Stimulated activated CD8-positive, alpha-beta memory T cell treated with anti-CD3 and anti-CD28 coated beads, Interleukin-7, amount 100 ng/mL, for 1 hour (primary cell): ENCODE data around the gene RNF208.
"Not testable (repeated sequence)": the region's sequence is repeated elsewhere in the genome, so short reads cannot be mapped to it uniquely, and the experiment has no call there.

Source experiments
- DNase-seq, 2 donors: peaks; one replicate each; pipeline ENCODE4 v3.0.0-alpha.2; 2020; ENCODE audit warnings: low read depth in 2 of 2

RNF208 gene

GRCh38 chr9:137253717-137254623, 31.9 kb upstream of the RNF208 start:
- DNase-seq, result no peak

- no peak for DNase-seq
Measured at GRCh38 chr9:137252555-137253506, 30.8 kb upstream of the RNF208 start.

GRCh38 chr9:137251490-137252268, 29.6 kb upstream of the RNF208 start:
- DNase-seq, result no peak

GRCh38 chr9:137251194-137251461, 29.1 kb upstream of the RNF208 start, which contains the start of gene STPG3:
Gene STPG3 (plus strand): TSS chr9:137251286. CDS start chr9:137251287, 1 bp downstream.
- DNase-seq, result no peak

- no peak for DNase-seq
Measured at GRCh38 chr9:137250329-137251193, 28.5 kb upstream of the RNF208 start.

- DNase-seq, result no peak
Measured at GRCh38 chr9:137247916-137248175, 25.8 kb upstream of the RNF208 start.

GRCh38 chr9:137247135-137247915, 25.3 kb upstream of the RNF208 start:
- no peak for DNase-seq

GRCh38 chr9:137245450-137246421, 23.7 kb upstream of the RNF208 start:
- no peak for DNase-seq

- no peak for DNase-seq
Measured at GRCh38 chr9:137244486-137245449, 22.7 kb upstream of the RNF208 start.

- no peak for DNase-seq
Measured at GRCh38 chr9:137243626-137244485, 21.8 kb upstream of the RNF208 start.

GRCh38 chr9:137243266-137243625, 21.2 kb upstream of the RNF208 start:
- not testable (repeated sequence) for DNase-seq

GRCh38 chr9:137242269-137243203, 20.5 kb upstream of the RNF208 start:
- DNase-seq, result no peak

- DNase-seq, result peak; percentile 35 to 52
Measured at GRCh38 chr9:137241490-137242268, 19.6 kb upstream of the RNF208 start.

- DNase-seq, result peak; percentile 89 to 95
Measured at GRCh38 chr9:137240841-137241489, 18.9 kb upstream of the RNF208 start, which contains the start of gene TUBB4B. Gene TUBB4B (plus strand): TSS chr9:137241287. CDS start chr9:137241361, 74 bp downstream.
